Mesodermal cell (in vitro differentiated cells): ENCODE data around the gene KATNB1.
A peak's percentile ranks its signal among the peaks of the same experiment; 100 is the strongest.

ENCODE experiments used
- H3K27ac ChIP-seq: 2 replicates; pipeline ENCODE4 v1.7.0; 2013; ENCODE audit warnings: mild to moderate bottlenecking, low read depth, low read length, moderate library complexity; ENCODE audit not compliant: severe bottlenecking
- H3K36me3 ChIP-seq: 2 replicates; pipeline ENCODE4 v1.7.1; 2013; ENCODE audit warnings: mild to moderate bottlenecking, low read length, moderate library complexity; ENCODE audit not compliant: control insufficient read depth, insufficient read depth
- H3K4me1 ChIP-seq: one replicate; pipeline ENCODE4 v1.7.1; 2013; ENCODE audit warnings: mild to moderate bottlenecking, low read length; ENCODE audit not compliant: insufficient read depth, control insufficient read depth, poor library complexity, severe bottlenecking
- H3K4me3 ChIP-seq: 2 replicates; pipeline ENCODE4 v1.7.0; 2013; ENCODE audit warnings: low read length, control low read depth, mild to moderate bottlenecking; ENCODE audit not compliant: insufficient read depth, poor library complexity, severe bottlenecking; ENCODE audit errors: extremely low read depth
- H3K9me3 ChIP-seq: 2 replicates; pipeline ENCODE4 v1.7.1; 2013; ENCODE audit warnings: mild to moderate bottlenecking, low read length, moderate library complexity; ENCODE audit not compliant: control insufficient read depth
- WGBS, 2 experiments: methylation state at CpG; one replicate each; pipeline ENCODE4 v1.1.5; 2013; ENCODE audit warnings: missing lambda C conversion rate in 2 of 2; ENCODE audit not compliant: insufficient coverage in 2 of 2; 5-methylcytosine and 5-hydroxymethylcytosine counted together

KATNB1 gene

GRCh38 chr16:57803134-57803990, 67.8 kb downstream of the KATNB1 start:
- WGBS, 2 experiments = 32 to 34% methylated on average over 9 to 10 of the region's 16 CpGs
- Histone ChIP-seq H3K4me3 (no peak overlapping the region), H3K27ac (peak overlapping the region; percentile 89), H3K36me3 (no peaks in the 10 kb centered on the region), H3K4me1 (peaks cover 45% of the 10 kb centered on the region), H3K9me3 (no peaks in the 10 kb centered on the region)

- no peaks in the 10 kb centered on the region for H3K36me3 ChIP-seq
- H3K4me1 ChIP-seq = peaks cover 45% of the 10 kb centered on the region
- WGBS, 2 experiments = 91 to 98% methylated on average over 3 of the region's 5 CpGs
- H3K27ac ChIP-seq = peak overlapping the region; percentile 89
- no peak overlapping the region for H3K4me3 ChIP-seq
- no peaks in the 10 kb centered on the region for H3K9me3 ChIP-seq
Measured at GRCh38 chr16:57804111-57804837, 68.7 kb downstream of the KATNB1 start.

GRCh38 chr16:57805176-57805575, 69.6 kb downstream of the KATNB1 start:
- 94 to 100% methylated on average over 5 to 6 of the region's 6 CpGs for WGBS, 2 experiments
- no peak overlapping the region for H3K4me3 ChIP-seq
- no peaks in the 10 kb centered on the region for H3K9me3 ChIP-seq
- no peaks in the 10 kb centered on the region for H3K36me3 ChIP-seq
- no peak overlapping the region for H3K27ac ChIP-seq
- H3K4me1 ChIP-seq = peaks cover 44% of the 10 kb centered on the region
